H1 (cell line): ENCODE data around the gene RBM19. TPM values are rescaled to one million over a fixed set of nuclear protein-coding genes. Genes with fewer than 3 reads are reported as not detected.

Experiments
- GABPA ChIP-seq: IDR thresholded peaks from 2 replicates; pipeline ENCODE4 v1.6.1; 2011; ENCODE audit warnings: mild to moderate bottlenecking, low read length, moderate library complexity, borderline replicate concordance; ENCODE audit not compliant: insufficient read depth
- NANOG ChIP-seq: IDR thresholded peaks from 2 replicates; pipeline ENCODE4 v1.6.1; 2011; ENCODE audit warnings: low read length, low read depth, mild to moderate bottlenecking, inconsistent platforms; ENCODE audit not compliant: insufficient read depth, poor library complexity, severe bottlenecking
- RBBP5 ChIP-seq: IDR thresholded peaks from 2 replicates; pipeline ENCODE4 v1.7.1; 2012; ENCODE audit warnings: low read depth, mild to moderate bottlenecking, inconsistent platforms, low read length, moderate library complexity, borderline replicate concordance
- TAF1 ChIP-seq: IDR thresholded peaks from 2 replicates; pipeline ENCODE4 v1.6.1; 2011; ENCODE audit warnings: mild to moderate bottlenecking, low read depth, low read length
- polyA plus RNA-seq, 7 experiments: library from polyadenylated mRNA; depleted of rRNA in 3 of 7; stranded (reverse) in 5 of 7; unstranded in 2 of 7; fragments of >200 nt in 5 of 7; fragments of 200-250 nt in 2 of 7; gene quantifications; 1 replicate in 5 of 7; 2 replicates in 1 of 7; 4 replicates in 1 of 7; pipeline versions ENCODE4 v1.2.1 to v1.2.3, GENCODE V29; 2011 to 2013; ENCODE audit warnings: missing spikeins in 2 of 7, mixed read lengths in 2 of 7
- total RNA-seq: library from RNA; stranded (reverse); fragmentation: NEBNext Ultra II Directional; extraction: Animal tissue kit (Norgen Biotek cat#: 25700); gene quantifications from 2 replicates; pipeline ENCODE4 v1.2.1, GENCODE V29; 2021
- TF ChIP-seq, protein P1 (sequence below), 3 experiments: IDR thresholded peaks; 1 replicate in 2 of 3; 2 replicates in 1 of 3; pipeline versions ENCODE4 v1.5.1 to v1.6.1; 2011; ENCODE audit warnings: low read length in 3 of 3, mild to moderate bottlenecking in 3 of 3, inconsistent platforms in 2 of 3, low read depth in 1 of 3, moderate library complexity in 1 of 3; ENCODE audit not compliant: insufficient read depth in 1 of 3; ENCODE audit errors: control extremely low read depth in 1 of 3

RBM19 gene
- total and polyA plus RNA-seq, 2 of the 8 experiments (the other 6 are each of a cell fraction or from before 2014, with no cell fraction given), result 23.4 to 61.9 TPM

DNA sequence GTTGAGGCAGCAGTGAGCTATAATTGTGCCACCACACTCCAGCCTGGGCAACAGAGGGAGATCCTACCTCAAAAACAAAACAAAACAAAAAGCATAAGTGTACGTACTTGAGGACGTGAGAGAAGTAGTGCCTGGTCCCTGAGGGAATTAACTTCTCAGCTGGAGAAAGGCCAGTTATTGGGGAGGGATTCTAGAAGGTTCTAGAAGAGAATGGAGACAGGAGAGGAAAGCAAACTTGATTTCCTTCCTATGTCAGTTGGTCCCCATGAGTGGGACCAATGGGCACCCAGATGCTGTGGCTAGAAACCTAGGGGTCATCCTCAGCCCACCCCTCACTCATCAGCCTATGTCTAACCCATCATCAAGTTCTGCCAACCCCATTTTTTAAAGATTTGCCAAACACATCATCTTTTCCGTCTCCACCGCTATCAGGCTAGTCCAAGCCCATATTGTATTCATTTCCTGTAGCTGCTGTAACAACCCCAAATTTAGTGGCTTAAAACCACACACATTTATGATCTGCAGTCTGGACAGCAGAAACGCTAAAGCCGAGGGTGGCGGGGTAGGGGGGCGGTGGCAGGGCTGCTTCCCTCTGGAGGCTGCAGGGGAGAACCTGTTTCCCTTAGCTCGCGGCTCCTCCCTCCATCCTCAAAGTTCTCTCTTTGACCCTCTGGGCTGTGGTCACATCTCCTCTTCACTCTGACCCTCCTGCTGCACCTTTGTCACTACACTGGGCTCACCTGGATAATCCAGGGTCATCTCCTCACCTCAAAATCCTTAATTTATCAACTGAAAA, 7.2 kb upstream of the RBM19 start (continued):
- no peak for TF ChIP-seq NANOG
- no peak for TF ChIP-seq TAF1
- no peak for TF ChIP-seq GABPA
- TF ChIP-seq, protein P1, sequence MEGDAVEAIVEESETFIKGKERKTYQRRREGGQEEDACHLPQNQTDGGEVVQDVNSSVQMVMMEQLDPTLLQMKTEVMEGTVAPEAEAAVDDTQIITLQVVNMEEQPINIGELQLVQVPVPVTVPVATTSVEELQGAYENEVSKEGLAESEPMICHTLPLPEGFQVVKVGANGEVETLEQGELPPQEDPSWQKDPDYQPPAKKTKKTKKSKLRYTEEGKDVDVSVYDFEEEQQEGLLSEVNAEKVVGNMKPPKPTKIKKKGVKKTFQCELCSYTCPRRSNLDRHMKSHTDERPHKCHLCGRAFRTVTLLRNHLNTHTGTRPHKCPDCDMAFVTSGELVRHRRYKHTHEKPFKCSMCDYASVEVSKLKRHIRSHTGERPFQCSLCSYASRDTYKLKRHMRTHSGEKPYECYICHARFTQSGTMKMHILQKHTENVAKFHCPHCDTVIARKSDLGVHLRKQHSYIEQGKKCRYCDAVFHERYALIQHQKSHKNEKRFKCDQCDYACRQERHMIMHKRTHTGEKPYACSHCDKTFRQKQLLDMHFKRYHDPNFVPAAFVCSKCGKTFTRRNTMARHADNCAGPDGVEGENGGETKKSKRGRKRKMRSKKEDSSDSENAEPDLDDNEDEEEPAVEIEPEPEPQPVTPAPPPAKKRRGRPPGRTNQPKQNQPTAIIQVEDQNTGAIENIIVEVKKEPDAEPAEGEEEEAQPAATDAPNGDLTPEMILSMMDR (IDR thresholded peaks at IDR 0.05; ENCODE audit: control extremely low read depth in 1 of 3, insufficient read depth in 1 of 3, low read depth in 1 of 3, low read length in 3 of 3), result no peak
- no peak for TF ChIP-seq RBBP5
